ENCODE results near the gene MRPL9.

MRPL9 gene

GRCh38 chr1:151762941-151763921 lies at the start of gene MRPL9:
TSS of gene MRPL9 (minus strand) at chr1:151763496. CDS start at chr1:151763479, 17 bp downstream.
- peak; percentile 75 for DNase-seq

GRCh38 chr1:151811181-151811580 lies 47.9 kb upstream of the MRPL9 start:
- DNase-seq, result no peak

- no peak for DNase-seq
Measured at GRCh38 chr1:151809985-151810556, 46.8 kb upstream of the MRPL9 start.

- no peak for DNase-seq
Measured at GRCh38 chr1:151809290-151809984, 46.1 kb upstream of the MRPL9 start.

- peak; percentile 34 for DNase-seq
Measured at GRCh38 chr1:151807766-151808165, 44.5 kb upstream of the MRPL9 start.

GRCh38 chr1:151807131-151807530 lies 43.8 kb upstream of the MRPL9 start:
- DNase-seq, result no peak

GRCh38 chr1:151806170-151806569 lies 42.9 kb upstream of the MRPL9 start:
- DNase-seq, result no peak

- DNase-seq, result no peak
Measured at GRCh38 chr1:151805066-151805820, 41.9 kb upstream of the MRPL9 start, which contains the start of gene LINGO4. TSS of gene LINGO4 (minus strand) at chr1:151805419. CDS start at chr1:151802704, 2,715 bp downstream.

GRCh38 chr1:151803915-151804314 lies 40.6 kb upstream of the MRPL9 start:
- no peak for DNase-seq

- no peak for DNase-seq
Measured at GRCh38 chr1:151803164-151803563, 39.9 kb upstream of the MRPL9 start.

GRCh38 chr1:151802372-151802771 lies 39.1 kb upstream of the MRPL9 start:
- no peak for DNase-seq

GRCh38 chr1:151801846-151802245 lies 38.5 kb upstream of the MRPL9 start:
- DNase-seq, result no peak

- DNase-seq, result no peak
Measured at GRCh38 chr1:151801310-151801820, 38.1 kb upstream of the MRPL9 start.

- DNase-seq, result no peak
Measured at GRCh38 chr1:151800830-151801229, 37.5 kb upstream of the MRPL9 start.

GRCh38 chr1:151799179-151800022 lies 36.1 kb upstream of the MRPL9 start:
- DNase-seq, result no peak

GRCh38 chr1:151798571-151798970 lies 35.3 kb upstream of the MRPL9 start:
- no peak for DNase-seq

- DNase-seq, result no peak
Measured at GRCh38 chr1:151790940-151791651, 27.8 kb upstream of the MRPL9 start.

GRCh38 chr1:151790071-151790939 lies 27.0 kb upstream of the MRPL9 start, which contains the start of gene TDRKH:
TSS of gene TDRKH (minus strand) at chr1:151790500. CDS start at chr1:151783022, 7,478 bp downstream.
- peak; percentile 99 for DNase-seq

- no peak for DNase-seq
Measured at GRCh38 chr1:151787689-151788088, 24.4 kb upstream of the MRPL9 start.

GRCh38 chr1:151783796-151784195 lies 20.5 kb upstream of the MRPL9 start:
- peak; percentile 44 for DNase-seq

Measured in inflammatory macrophage treated with lipopolysaccharide for 4 hours (primary cell).